Fibroblast of villous mesenchyme (primary cell): ENCODE measurements around the gene DDX24. TPM values are rescaled to one million over a fixed set of nuclear protein-coding genes. Genes with fewer than 3 reads are reported as not detected.

ENCODE experiments used
- DNase-seq: peaks from one replicate; pipeline ENCODE4 v3.0.0-alpha.2; 2010; ENCODE audit warnings: low read depth
- H3K4me3 ChIP-seq: 2 replicates; pipeline ENCODE4 v1.5.1; 2011; ENCODE audit warnings: low read depth, mild to moderate bottlenecking, low read length
- total RNA-seq: library from RNA; depleted of rRNA; stranded (reverse); fragments of >200 nt; gene quantifications from 2 replicates; pipeline ENCODE4 v1.2.3, GENCODE V29; 2012
- TF ChIP-seq, protein P1 (sequence below): IDR thresholded peaks from 2 replicates; pipeline ENCODE4 v1.5.1; 2012; ENCODE audit warnings: low read depth, mild to moderate bottlenecking, low read length; ENCODE audit not compliant: insufficient read depth

DDX24 gene
- total RNA-seq, 1 donor = 128 TPM

DNA sequence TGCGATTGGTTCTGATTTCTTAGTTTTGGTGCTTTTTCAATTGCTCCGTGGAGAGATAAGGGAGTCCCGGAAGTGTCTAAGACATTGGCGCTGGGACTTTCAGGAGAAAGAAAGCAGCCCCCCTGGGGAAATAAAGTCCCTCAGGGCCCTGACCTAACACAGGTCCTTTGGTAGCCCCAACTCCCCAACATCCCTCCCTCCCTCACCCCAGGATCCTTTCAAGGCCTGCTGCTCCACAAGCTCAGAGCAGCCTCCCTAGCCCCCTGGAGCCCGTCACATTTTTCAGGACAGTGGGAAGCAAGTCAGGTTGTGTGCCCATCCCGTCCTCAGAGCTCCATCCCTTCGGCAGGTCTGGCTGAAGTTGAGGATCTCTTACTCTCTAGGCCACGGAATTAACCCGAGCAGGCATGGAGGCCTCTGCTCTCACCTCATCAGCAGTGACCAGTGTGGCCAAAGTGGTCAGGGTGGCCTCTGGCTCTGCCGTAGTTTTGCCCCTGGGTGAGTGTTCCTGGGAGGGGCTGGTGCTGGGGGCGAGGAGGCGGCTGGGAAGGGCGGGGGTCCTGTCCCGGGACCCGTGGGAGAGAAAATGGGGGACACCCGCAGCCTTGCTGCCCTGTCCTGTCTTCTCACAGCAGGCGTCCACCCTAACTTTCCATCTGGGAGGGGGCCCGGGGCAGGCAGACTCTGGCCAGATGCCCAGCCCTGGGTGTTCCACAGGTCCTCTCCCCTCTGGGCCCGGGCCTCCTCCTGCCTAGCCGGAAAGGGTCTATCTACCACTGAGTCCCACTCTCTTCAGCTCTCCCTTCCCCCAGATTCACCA is 30.5 kb upstream of the DDX24 start:
- TF ChIP-seq, protein P1, sequence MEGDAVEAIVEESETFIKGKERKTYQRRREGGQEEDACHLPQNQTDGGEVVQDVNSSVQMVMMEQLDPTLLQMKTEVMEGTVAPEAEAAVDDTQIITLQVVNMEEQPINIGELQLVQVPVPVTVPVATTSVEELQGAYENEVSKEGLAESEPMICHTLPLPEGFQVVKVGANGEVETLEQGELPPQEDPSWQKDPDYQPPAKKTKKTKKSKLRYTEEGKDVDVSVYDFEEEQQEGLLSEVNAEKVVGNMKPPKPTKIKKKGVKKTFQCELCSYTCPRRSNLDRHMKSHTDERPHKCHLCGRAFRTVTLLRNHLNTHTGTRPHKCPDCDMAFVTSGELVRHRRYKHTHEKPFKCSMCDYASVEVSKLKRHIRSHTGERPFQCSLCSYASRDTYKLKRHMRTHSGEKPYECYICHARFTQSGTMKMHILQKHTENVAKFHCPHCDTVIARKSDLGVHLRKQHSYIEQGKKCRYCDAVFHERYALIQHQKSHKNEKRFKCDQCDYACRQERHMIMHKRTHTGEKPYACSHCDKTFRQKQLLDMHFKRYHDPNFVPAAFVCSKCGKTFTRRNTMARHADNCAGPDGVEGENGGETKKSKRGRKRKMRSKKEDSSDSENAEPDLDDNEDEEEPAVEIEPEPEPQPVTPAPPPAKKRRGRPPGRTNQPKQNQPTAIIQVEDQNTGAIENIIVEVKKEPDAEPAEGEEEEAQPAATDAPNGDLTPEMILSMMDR = no peak
- no peak for DNase-seq
- peak overlapping the region; percentile 36 for H3K4me3 ChIP-seq

DNA sequence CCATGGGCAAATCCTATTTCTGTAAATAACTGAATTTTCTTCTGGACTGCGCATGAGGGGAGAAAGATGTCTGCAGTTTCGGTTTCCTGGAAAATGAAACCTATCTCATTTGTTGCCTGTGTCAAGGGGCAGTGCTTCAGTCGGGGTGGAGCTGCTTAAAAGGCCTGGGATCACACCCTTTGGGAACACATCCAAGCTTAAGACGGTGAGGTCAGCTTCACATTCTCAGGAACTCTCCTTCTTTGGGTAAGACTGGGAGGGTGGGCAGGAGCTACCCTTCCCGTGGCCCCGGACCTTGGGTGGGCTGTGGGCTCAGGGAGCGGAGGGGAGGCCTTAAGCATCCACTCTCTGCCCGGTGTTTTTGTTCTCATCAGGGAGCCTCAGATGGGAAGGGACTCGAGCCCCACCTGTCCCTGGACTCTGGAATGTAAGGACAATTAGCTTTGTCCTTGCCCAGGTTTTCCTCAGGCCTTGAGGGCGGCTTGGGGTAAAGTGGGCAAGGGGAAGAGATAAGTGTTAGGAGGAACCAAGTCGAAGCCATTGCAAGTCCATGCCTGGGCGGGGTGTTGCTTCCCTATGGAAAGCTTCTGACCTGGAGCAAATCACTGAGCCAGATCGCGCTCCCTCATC is 29.7 kb upstream of the DDX24 start, which contains the start of gene IFI27:
IFI27 (plus strand) TSS at position 185 of the 630 bp plus-strand sequence.
- H3K4me3 ChIP-seq = peak within 1 kb of the TSS; percentile 36
- DNase-seq = peak; percentile 82
- TF ChIP-seq, protein P1 = no peak

DNA sequence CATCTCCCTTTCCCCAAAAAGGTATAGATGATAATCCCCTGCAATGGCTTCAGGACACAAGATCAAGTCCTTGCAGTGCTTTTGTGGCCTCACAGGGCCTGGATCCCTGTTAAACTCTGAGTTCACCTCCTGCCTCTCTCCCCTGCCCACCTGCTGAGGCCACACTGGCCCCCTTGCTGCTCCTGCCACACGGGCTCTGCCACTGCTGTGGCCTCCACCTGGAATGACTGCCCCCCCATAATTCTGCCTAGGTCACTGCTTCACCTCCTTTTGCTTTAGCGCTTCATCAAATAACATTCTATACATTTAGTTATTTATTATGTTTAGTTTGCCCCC is 28.9 kb upstream of the DDX24 start:
- DNase-seq = no peak
- no peak overlapping the region for H3K4me3 ChIP-seq
- TF ChIP-seq, protein P1 = no peak

DNA sequence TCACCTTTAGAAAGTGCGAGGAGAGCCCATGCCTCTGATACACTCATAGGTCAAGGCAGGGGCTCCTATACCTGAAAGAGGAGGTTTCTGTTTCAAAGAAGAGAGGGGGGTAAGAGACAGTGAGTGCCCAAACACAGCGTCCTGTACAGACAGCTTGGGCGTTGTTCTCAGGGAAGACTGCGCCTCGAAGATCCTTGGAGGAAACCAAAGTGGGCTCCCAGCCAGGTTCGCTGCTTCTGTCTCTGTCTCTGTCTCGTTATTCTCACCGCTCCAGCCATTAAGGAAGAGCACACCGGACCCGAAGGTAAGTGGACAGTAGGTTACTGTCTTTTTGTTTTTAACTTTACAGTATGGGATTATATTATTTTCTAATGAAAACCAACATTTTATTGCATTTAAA is 23.7 kb upstream of the DDX24 start:
- H3K4me3 ChIP-seq = no peak overlapping the region
- no peak for DNase-seq
- TF ChIP-seq, protein P1 = no peak

DNA sequence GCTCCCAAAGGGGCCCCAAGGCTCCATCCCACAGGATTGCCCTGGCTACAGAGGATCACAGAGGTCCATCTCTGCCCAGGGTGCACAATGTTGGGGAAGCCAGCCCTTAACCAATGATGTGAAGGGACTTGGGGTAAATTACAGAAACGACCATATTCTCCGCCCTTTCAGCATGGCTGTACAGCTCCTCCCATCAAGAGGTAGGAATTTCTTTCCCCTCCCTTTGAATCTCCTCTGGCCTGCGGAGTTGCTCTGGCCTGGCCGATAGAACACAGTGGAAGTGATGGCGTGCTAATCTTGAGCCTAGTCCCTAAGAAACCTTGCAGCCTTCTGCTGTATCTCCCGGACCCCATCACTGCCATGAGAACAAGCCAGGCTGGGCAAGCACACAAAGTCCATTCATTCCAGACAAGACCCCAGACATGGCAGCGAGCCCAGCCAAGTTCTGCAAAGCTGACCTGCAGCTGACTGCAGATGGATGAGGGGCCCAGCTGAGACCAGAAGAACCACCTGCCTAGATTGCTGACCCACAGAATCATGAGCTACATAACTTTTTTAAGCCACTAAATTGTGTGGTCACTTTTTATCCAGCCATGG is 22.6 kb upstream of the DDX24 start:
- DNase-seq = no peak
- TF ChIP-seq, protein P1 = no peak
- no peak overlapping the region for H3K4me3 ChIP-seq

DNA sequence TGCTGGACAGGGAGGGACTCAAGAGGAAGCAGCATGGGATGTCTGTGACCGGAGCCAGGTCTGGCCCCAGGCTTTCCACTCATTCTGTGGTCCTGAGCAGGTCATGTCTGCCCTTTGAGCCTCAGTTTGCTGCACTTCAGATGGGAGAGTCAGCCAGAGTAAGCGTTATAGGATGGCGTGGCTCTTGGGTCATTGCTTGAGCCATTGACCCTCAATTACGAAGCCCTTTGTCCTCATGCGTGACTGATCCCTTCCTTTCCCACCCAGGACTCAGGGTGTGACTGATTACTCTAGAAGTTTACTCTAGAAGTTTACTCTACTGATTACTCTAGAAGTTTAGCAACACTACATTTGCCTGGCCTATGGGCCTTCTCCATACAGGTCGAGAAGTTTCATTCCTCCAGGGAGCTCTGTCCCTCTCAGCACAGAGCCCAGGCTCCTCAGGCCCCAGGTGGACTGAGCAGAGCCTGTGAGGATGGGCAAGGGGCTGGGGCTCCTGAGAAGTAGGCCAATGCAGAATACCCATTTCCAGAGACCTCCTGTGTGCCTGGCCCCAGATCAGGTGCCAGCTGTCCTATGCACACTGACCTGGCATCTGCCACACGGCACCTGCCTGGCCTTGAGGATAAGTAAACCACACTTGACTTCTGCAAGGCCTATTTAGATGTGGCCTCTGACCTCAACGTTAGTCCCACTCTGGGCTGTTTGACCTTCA is 21.9 kb upstream of the DDX24 start:
- H3K4me3 ChIP-seq = no peak overlapping the region
- no peak for DNase-seq
- TF ChIP-seq, protein P1 = no peak
